Osteoblast (primary cell): ENCODE data around the gene ARMC9. TPM values are rescaled to one million over a fixed set of nuclear protein-coding genes. Genes with fewer than 3 reads are reported as not detected.

ENCODE experiments used
- DNase-seq: peaks from one replicate; pipeline ENCODE4 v3.0.0; 2011; ENCODE audit warnings: low spot score, mixed read lengths; ENCODE audit not compliant: insufficient read length; ENCODE audit errors: missing footprints
- H2AFZ ChIP-seq: 2 replicates; pipeline ENCODE4 v1.6.0; 2011; ENCODE audit warnings: mild to moderate bottlenecking, low read length
- H3K27ac ChIP-seq: 2 replicates; pipeline ENCODE4 v1.5.1; 2011; ENCODE audit warnings: mild to moderate bottlenecking, low read depth, low read length, moderate library complexity
- H3K27me3 ChIP-seq: 2 replicates; pipeline ENCODE4 v1.6.0; 2012; ENCODE audit warnings: mild to moderate bottlenecking, control low read depth, inconsistent platforms, low read length, moderate library complexity; ENCODE audit not compliant: insufficient read depth
- H3K36me3 ChIP-seq: 2 replicates; pipeline ENCODE4 v1.5.1; 2011; ENCODE audit warnings: mild to moderate bottlenecking, low read length, control low read depth, moderate library complexity; ENCODE audit not compliant: insufficient read depth
- H3K4me1 ChIP-seq: 2 replicates; pipeline ENCODE4 v1.5.1; 2011; ENCODE audit warnings: mild to moderate bottlenecking, low read length, control low read depth, moderate library complexity; ENCODE audit not compliant: insufficient read depth
- H3K4me2 ChIP-seq: 2 replicates; pipeline ENCODE4 v1.6.0; 2011; ENCODE audit warnings: mild to moderate bottlenecking, low read length; ENCODE audit not compliant: insufficient read depth
- H3K4me3 ChIP-seq: fragments of 200-600 bp; sonication (generic); 3 replicates; pipeline ENCODE4 v1.5.1; 2012; ENCODE audit warnings: mild to moderate bottlenecking, low read length, inconsistent platforms; ENCODE audit not compliant: insufficient read depth
- H3K79me2 ChIP-seq: 2 replicates; pipeline ENCODE4 v1.6.0; 2012; ENCODE audit warnings: mild to moderate bottlenecking, low read length, control low read depth, inconsistent platforms; ENCODE audit not compliant: insufficient read depth
- H3K9me3 ChIP-seq: 2 replicates; pipeline ENCODE4 v1.5.1; 2011; ENCODE audit warnings: low read depth, low read length, control low read depth
- H4K20me1 ChIP-seq: 2 replicates; pipeline ENCODE4 v1.6.0; 2012; ENCODE audit warnings: mild to moderate bottlenecking, low read length, control low read depth; ENCODE audit not compliant: insufficient read depth
- total RNA-seq: library from RNA; depleted of rRNA; stranded (reverse); fragments of >200 nt; gene quantifications from 2 replicates; pipeline ENCODE4 v1.2.3, GENCODE V29; 2012
- TF ChIP-seq, protein P1 (sequence below): IDR thresholded peaks from 2 replicates; pipeline ENCODE4 v1.5.1; 2011; ENCODE audit warnings: mild to moderate bottlenecking, low read depth, low read length, moderate library complexity; ENCODE audit errors: extremely low read depth

The ARMC9 gene
- total RNA-seq, 1 donor = 221 TPM

DNA sequence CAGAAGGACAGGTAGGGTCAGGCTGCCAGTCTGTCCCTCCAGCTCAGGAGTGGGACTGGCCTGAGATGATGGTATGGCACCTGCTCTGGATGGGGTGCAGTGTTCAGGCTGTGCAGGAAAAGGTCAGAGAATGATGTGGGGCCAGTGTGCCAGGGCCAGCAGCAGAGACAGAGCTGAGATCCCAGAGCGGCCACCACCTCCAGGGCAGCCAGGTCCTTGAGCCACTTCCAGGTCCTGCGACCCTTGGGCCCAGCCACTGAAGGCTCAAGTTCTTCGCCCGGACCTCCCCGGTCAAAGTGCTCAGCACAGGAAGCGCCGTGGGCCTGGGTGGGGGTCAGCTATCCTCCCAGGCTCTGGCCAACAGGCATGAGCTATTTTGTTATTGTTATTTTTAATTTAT lies 12.1 kb upstream of the ARMC9 start:
- TF ChIP-seq, protein P1, sequence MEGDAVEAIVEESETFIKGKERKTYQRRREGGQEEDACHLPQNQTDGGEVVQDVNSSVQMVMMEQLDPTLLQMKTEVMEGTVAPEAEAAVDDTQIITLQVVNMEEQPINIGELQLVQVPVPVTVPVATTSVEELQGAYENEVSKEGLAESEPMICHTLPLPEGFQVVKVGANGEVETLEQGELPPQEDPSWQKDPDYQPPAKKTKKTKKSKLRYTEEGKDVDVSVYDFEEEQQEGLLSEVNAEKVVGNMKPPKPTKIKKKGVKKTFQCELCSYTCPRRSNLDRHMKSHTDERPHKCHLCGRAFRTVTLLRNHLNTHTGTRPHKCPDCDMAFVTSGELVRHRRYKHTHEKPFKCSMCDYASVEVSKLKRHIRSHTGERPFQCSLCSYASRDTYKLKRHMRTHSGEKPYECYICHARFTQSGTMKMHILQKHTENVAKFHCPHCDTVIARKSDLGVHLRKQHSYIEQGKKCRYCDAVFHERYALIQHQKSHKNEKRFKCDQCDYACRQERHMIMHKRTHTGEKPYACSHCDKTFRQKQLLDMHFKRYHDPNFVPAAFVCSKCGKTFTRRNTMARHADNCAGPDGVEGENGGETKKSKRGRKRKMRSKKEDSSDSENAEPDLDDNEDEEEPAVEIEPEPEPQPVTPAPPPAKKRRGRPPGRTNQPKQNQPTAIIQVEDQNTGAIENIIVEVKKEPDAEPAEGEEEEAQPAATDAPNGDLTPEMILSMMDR = no peak
- DNase-seq = no peak
- no peak overlapping the region for H3K4me3 ChIP-seq
- no peaks in the 10 kb centered on the region for H4K20me1 ChIP-seq
- H3K36me3 ChIP-seq = no peaks in the 10 kb centered on the region
- no peak overlapping the region for H3K27ac ChIP-seq
- no peaks in the 10 kb centered on the region for H3K9me3 ChIP-seq
- no peak overlapping the region for H3K4me2 ChIP-seq
- H3K27me3 ChIP-seq = no peaks in the 10 kb centered on the region
- no peaks in the 10 kb centered on the region for H3K79me2 ChIP-seq
- H3K4me1 ChIP-seq = peaks cover 31% of the 10 kb centered on the region
- no peak overlapping the region for H2AFZ ChIP-seq

DNA sequence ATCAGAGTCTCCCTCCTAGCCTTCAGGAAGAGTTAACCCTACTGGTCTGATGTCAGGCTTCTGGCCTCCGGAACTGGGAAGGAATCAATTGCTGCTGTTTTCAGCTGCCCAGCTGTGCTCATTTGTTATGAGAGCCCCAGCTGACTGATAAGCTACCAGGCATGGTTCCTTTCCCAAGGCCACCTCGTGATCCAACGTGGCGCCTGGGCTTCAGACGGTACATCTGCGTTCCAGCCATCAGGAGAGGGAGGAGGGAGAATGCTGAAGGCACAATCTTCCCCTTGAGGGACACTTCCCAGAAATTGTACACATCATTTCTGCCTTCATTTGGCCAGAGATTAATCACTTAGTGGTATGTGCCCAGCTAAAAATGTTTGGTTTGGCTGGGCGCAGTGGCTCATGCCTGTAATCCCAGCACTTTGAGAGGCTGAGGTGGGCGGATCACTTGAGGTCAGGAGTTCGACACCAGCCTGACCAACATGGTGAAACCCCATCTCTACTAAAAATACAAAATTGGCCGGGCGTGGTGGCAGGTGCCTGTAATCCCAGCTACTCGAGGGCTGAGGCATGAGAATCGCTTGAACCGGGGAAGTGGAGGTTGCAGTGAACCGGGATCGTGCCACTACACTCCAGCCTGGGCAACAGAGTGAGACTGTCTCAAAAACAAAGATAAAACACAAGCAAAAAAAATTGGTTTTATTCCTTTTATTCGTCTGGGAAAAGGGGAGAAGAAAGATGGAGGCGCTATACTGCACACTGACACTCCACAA lies 10.5 kb upstream of the ARMC9 start:
- Histone ChIP-seq H3K79me2 (no peaks in the 10 kb centered on the region), H3K27me3 (no peaks in the 10 kb centered on the region), H2AFZ (peak overlapping the region; percentile 44), H3K4me2 (no peak overlapping the region), H3K4me1 (peaks cover 33% of the 10 kb centered on the region), H3K36me3 (no peaks in the 10 kb centered on the region), H3K9me3 (no peaks in the 10 kb centered on the region), H3K27ac (peak overlapping the region; percentile 49), H4K20me1 (no peaks in the 10 kb centered on the region), H3K4me3 (no peak overlapping the region)
- peak; percentile 78 for DNase-seq
- TF ChIP-seq, protein P1 = no peak

DNA sequence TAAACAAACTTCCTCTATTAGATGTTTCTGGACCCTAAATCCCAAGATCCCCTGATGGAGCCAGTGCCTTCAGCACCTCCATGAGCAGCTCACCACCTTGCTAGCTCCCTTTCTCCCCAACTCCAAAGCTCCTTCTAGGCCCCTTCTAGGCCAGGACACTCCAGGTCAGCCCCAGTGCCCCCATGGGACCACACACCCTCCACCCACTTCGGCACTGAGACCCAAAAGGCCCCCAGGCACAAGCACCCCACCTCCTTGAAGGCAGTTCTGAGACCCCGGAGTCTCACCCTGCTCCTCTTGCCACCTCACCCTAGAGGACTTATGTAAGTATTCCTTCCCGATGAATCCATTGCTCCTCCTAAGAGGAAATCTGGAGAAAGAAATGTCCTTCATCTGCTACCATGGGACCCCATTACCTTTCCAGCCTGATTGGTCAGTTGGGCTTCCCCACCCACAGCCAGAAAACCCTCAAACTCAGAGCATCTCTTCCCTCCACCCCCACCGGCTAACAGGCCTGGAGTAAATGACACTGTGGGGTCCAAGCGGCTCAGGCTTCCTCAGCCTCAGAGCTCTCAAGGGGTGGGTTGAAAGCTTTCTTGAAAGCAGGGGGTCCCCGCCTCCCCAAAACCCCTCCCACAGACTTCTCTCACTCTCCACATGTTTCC lies 9.8 kb upstream of the ARMC9 start:
- Histone ChIP-seq H3K79me2 (no peaks in the 10 kb centered on the region), H3K9me3 (no peaks in the 10 kb centered on the region), H2AFZ (no peak overlapping the region), H3K4me3 (no peak overlapping the region), H3K27me3 (no peaks in the 10 kb centered on the region), H4K20me1 (no peaks in the 10 kb centered on the region), H3K4me2 (no peak overlapping the region), H3K27ac (peak overlapping the region; percentile 45), H3K36me3 (no peaks in the 10 kb centered on the region), H3K4me1 (peaks cover 33% of the 10 kb centered on the region)
- TF ChIP-seq, protein P1 = no peak
- peak; percentile 79 for DNase-seq

DNA sequence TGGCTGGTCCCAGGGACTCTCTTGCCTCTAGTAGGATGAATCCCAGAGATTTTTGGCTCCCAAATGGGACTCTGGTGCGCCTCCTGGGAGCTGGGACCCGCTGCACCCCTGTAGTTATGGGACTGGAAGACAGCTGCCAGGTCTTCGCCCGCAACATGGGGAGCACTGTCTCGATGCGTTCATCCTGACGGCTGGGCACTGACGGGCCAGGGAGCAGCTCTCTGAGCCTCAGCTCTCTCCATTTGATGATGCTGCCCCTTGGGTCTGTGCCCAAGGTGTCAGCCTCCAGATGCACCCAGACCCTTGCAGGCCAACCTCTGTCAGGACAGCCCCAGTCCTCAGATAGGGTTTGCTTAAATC lies 9.3 kb upstream of the ARMC9 start:
- H2AFZ ChIP-seq = no peak overlapping the region
- peaks cover 33% of the 10 kb centered on the region for H3K4me1 ChIP-seq
- no peak overlapping the region for H3K4me3 ChIP-seq
- no peaks in the 10 kb centered on the region for H3K27me3 ChIP-seq
- TF ChIP-seq, protein P1 = no peak
- H3K4me2 ChIP-seq = no peak overlapping the region
- no peak overlapping the region for H3K27ac ChIP-seq
- no peaks in the 10 kb centered on the region for H3K36me3 ChIP-seq
- no peaks in the 10 kb centered on the region for H3K9me3 ChIP-seq
- H4K20me1 ChIP-seq = no peaks in the 10 kb centered on the region
- peak; percentile 10 for DNase-seq
- H3K79me2 ChIP-seq = no peaks in the 10 kb centered on the region
